HG03095 (cell line): ENCODE measurements around the gene GALR1.

Experiments
- ATAC-seq: cut with Tn5 transposase; IDR thresholded peaks from one replicate; pipeline ENCODE4 v1.9.1; 2021; ENCODE audit warnings: moderate library complexity; ENCODE audit not compliant: unreplicated experiment

Gene GALR1

GRCh38 chr18:77320971-77321559 lies 71.4 kb downstream of the GALR1 start:
- ATAC-seq = no peak

GRCh38 chr18:77321823-77322805 lies 72.5 kb downstream of the GALR1 start:
- ATAC-seq = no peak

- ATAC-seq = no peak
Measured at GRCh38 chr18:77323640-77324299, 74.1 kb downstream of the GALR1 start.
